Ecto neural progenitor cell (in vitro differentiated cells): Measurements from ENCODE around the gene ST3GAL3.

ENCODE experiments used
- DNase-seq: peaks from one replicate; pipeline ENCODE4 v3.0.0-alpha.2; 2018; ENCODE audit warnings: low spot score

The ST3GAL3 gene

DNA sequence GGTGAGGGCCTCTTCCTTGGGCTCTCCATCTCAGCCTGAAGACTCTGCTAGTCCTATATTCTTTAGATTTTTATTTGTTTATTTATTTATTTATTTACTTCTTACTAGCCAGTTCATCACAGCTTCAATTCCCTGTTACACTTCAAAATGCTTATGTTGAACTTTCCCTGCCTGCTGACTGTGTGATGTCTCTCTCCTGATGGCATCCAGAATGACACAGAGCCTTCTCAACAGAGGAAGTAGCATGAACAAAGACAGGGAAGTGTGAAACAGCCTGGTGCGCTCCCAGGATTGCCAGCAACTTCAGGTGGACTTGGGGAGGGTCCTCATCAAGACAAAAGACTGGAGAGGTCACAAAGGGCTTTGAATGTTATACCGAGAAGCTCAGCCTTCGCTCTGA, 235.1 kb downstream of the ST3GAL3 start:
- DNase-seq = no peak

GRCh38 chr1:43944860-43945259, 237.5 kb downstream of the ST3GAL3 start:
- DNase-seq = no peak

DNA sequence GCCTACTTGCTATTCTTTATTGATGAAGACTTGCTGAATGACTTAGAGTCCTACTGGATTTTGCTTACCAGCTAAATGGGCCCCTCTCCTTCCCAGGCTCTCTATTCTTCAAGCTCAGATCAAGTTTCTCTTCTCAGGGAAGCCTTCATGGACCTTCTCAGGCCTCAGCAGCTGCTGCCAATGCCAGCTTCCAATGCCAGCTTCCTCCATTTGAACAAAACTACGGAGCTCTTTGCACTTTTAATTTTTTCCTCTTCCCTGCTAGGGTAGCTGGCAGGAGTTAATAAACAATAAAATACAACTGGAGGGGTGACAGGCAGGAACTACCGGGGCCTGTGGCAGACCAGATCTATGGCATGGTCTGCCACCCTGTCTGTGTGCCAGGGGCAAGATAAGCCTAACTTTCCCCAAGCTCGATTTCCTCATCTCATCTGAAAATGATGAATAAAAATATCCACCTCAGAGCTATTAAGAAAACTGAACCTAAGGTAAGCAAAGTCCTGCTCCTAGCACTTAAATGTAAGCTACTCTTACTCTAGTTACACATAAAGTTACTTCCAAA, 238.4 kb downstream of the ST3GAL3 start:
- DNase-seq = no peak

DNA sequence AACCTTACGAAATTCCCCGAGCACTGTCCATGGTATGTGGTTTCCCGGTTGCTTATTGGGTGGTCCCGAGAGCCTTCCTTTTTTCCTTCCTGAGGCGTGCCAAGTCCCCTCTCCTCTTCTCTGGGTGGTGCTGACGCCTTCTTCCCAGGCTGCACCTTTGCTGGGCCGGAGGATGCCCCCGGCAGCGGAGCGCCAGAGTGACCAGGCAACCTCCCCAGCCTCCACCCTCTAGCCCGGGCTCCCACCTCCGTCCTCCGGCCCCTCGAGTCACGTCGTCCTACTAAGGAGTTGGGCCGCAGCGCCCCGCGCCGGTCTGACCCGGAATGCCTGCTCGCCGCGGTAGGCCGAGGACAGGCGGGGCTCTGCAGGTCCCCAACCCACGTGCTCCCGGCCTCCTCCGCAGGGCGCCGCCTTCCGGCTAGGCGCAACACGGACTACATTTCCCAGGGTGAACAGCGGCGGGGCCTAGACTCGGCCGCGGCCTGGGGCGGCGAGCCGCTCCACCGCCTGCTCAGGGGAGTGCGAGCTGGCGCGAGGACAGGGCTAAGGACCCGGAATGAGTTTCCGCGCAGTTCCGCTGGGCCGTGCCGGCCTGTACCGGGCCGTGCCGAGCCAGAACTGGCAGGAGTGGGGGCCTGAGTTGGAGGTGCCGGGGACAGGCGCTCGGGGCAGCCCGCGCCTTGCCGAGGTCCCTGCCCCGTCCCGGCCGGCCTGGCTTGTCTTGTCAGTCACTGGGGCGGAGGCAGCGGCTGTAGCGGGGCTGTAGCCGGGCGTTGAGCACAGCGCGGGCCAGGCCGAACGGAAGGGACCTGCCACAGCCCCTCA, 239.1 kb downstream of the ST3GAL3 start, which contains the start of gene IPO13:
TSS of gene IPO13 (plus strand) at position 715 of the 825 bp plus-strand sequence. CDS start 651 bp downstream, outside the sequence.
- peak; percentile 98 for DNase-seq

GRCh38 chr1:43947061-43947873, 239.9 kb downstream of the ST3GAL3 start:
- no peak for DNase-seq

DNA sequence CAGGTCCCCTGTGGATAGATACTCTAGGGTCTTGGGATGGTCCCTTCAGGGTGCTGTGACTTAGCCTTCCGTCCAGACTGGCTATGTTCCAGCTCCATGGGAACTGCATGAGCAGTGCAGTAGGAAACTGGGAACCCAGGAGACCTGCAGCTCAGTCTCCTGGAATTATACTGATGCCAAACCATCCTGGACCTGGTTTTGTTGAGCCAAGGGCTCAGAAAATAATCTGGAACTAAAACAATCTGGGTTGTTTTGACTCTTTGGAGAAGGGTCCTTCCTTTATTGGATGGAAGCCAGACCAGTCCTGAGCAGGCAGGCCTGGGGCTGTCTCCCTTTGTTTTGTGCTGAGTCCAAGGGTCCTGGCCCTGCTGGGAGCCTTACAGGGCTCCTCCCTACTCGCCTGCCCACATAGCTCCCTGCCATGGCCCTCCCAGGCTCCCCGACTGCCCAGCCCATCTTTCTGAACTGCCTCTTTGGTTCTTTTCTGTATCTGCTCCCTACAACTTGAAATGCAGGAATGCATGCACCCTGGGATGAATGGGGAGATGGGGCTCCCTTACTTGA, 240.6 kb downstream of the ST3GAL3 start:
- DNase-seq = no peak

DNA sequence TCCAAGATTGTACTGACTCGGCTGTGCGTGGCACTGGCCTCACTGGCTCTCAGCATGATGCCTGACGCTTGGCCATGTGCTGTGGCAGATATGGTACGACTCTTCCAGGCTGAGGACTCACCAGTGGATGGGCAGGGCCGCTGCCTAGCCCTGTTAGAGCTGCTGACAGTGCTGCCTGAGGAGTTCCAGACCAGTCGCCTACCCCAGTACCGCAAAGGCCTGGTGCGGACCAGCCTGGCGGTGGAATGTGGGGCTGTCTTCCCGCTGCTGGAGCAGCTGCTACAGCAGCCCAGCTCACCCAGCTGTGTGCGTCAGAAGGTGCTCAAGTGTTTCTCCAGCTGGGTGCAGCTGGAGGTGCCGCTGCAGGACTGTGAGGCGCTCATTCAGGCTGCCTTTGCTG, 242.3 kb downstream of the ST3GAL3 start:
- DNase-seq = no peak

GRCh38 chr1:43951021-43951985, 244.0 kb downstream of the ST3GAL3 start:
- no peak for DNase-seq

DNA sequence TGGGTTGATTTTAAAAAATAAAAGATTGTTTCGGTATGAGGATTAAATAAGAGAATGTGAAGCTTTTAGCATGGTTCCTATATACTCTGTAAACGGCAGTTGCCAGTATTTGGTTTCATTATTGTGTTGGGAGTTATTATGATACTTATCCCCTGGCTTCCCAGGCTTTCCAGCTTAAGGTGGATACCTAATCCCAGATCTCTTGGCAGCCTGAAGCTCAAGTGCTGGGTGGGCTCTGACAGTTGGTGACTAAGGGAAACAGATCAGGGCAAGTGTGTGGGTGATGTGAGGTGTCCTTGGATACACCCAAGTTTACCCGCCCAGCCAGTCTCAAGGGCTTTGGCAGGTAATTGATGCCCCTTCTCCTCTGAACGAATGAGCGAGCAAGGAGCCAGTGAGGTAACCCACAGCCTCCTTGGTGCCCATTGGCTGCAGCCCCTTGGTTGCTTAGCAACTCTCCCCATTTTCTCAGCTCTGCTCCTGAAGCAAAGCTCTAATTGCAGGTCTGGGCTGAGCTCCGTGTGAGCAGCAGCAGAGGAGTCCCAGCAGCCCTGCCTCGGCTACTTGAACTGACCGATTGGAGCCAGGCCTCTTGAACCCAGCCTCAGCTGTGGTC, 245.5 kb downstream of the ST3GAL3 start:
- peak; percentile 75 for DNase-seq

DNA sequence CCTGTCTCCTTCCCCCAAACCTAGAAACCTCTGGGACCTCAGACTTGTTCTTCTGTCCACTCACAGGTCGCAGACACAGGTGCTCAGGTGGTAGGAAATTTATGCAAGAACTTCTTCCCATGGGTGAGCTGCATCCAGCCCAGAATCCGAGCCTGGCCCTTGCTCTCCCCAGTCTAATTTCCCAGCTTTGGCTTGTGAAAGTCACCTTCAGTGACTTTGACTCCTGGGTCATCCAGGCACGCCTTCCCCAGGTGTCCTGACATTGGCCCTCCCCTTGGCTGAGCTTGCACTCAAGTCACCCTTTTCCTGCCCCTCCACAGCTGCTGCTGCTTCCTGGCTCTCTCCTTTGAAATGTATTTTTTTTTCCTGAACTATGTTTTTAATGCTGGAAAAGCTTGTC, 246.0 kb downstream of the ST3GAL3 start:
- no peak for DNase-seq

DNA sequence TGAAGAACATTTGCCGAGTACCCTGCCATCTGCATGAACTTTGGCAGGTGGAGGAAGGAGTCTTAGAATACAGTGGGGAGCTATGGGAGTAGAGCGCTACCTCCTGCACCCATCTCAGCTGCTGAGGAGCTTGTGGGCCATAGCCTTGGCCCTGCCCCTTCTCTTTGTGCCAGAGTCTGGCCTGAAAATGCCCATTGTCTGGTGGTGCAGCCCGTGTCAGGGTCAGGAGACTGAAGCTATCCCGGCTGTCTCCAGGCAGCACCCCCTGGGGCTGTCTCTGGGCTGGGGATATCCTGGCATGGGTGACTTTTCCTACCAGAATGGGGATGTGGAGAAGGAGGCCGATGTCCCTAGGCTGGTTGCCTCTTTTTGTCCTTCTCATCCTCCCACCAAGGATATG, 246.7 kb downstream of the ST3GAL3 start:
- DNase-seq = no peak

- DNase-seq = no peak
Measured at GRCh38 chr1:43956234-43956633, 248.9 kb downstream of the ST3GAL3 start.

GRCh38 chr1:43957407-43958040, 250.2 kb downstream of the ST3GAL3 start:
- DNase-seq = no peak

- DNase-seq = no peak
Measured at GRCh38 chr1:43958351-43959255, 251.3 kb downstream of the ST3GAL3 start.

DNA sequence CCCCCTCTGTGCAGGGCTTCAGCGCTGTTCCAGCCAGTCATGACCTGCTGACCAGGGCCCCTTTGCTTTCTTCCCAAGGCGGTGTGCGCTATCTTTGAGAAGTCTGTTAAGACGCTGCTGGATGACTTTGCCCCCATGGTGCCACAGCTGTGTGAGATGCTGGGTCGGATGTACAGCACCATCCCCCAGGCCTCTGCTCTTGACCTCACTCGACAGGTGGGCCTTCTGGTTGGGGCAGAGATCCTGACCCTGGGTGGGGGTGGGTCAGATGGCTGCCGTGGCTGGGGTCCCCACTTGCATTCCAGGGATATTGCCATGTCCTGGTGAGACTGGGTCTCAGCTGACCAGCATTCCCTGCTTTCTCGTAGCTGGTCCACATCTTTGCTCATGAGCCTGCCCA, 253.5 kb downstream of the ST3GAL3 start:
- no peak for DNase-seq

GRCh38 chr1:43961692-43962091, 254.4 kb downstream of the ST3GAL3 start:
- no peak for DNase-seq

- no peak for DNase-seq
Measured at GRCh38 chr1:43962324-43962723, 255.0 kb downstream of the ST3GAL3 start.

DNA sequence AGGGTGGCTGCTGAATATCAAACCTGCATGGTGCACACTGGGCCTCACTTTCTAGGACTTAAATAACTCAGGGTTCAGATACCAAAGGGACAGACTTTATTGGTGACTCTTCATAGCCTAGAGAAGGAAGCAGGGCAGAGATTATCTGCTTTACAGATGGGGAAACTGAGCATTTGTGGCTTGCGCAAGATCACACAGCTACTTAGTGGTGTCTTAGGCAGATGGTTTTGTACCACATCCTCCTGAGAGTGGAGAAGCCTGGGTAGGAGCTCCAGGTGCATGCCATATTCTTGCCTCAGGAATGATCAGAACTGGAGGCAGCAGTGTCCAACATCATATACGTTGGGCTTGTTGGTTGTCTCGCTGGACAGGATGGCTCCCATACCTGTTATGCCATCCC, 255.7 kb downstream of the ST3GAL3 start:
- DNase-seq = no peak

DNA sequence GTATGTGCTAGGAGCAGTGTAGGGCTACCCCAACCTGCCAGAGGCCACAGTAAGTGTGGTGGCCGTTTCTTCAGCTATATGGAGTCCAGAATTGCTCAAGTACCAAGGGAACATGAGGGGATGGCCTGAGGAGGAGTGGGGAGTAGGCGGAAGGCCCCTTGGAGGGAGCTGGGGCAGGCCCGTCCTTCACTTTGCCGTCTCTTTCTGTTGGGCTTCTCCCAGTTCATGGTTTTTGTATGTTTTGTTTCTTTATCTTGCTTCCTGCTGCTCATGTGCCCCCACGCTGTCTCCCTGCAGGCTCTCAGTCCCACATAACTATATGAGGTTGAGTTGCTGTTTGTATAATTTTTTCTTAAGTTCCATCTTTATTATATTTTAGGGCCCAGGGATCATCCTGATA, 256.6 kb downstream of the ST3GAL3 start:
- DNase-seq = no peak
